Pancreas (tissue), 10 donors: ENCODE data around the gene ARHGAP5. TPM values are rescaled to one million over a fixed set of nuclear protein-coding genes. Genes with fewer than 3 reads are reported as not detected.

Experiments used
- ATAC-seq, 4 donors: fragments of 200-7000 bp; cut with Tn5 transposase; one replicate each; pipeline versions ENCODE4 v1.8.0 to v1.9.1; 2020; ENCODE audit warnings: mild to moderate bottlenecking in 4 of 4, moderate library complexity in 4 of 4
- DNase-seq, 6 donors: peaks; one replicate each; pipeline ENCODE4 v3.0.0-alpha.2; 2020
- FAIRE-seq: peaks from 2 replicates; lab custom pipeline; 2012; peaks lifted over from hg19 to GRCh38; lab: Jason Lieb, UNC
- H3K27ac ChIP-seq, 4 donors: fragments of 200-600 bp; sonication (generic); 1 replicate in 3 of 4; 2 replicates in 1 of 4; pipeline versions ENCODE4 v1.5.0 to v1.8.0; 2020
- H3K27me3 ChIP-seq, 4 donors: fragments of 200-600 bp; one replicate each; pipeline ENCODE4 v1.8.0; 2021
- H3K36me3 ChIP-seq, 3 donors: fragments of 200-600 bp; sonication (generic) in 1 of 3; one replicate each; pipeline versions ENCODE4 v1.5.0 to v1.8.0; 2020 to 2021
- H3K4me1 ChIP-seq, 3 donors: fragments of 200-600 bp; one replicate each; pipeline ENCODE4 v1.8.0; 2021
- H3K4me3 ChIP-seq, 4 donors: fragments of 200-600 bp; sonication (generic) in 2 of 4; one replicate each; pipeline versions ENCODE4 v1.5.0 to v1.8.0; 2020 to 2021
- H3K9me3 ChIP-seq, 4 donors: fragments of 200-600 bp; one replicate each; pipeline ENCODE4 v1.8.0; 2021
- WGBS, 2 donors: extraction: QIAGEN DNeasy Blood & Tissue Kit; methylation state at CpG; one replicate each; pipeline ENCODE4 v1.1.7; 2013; 5-methylcytosine and 5-hydroxymethylcytosine counted together
- intact Hi-C, 3 donors: fragments of 100-400 bp; cut with DNase I; formaldehyde crosslinking; loops; one replicate each; pipeline versions ENCODE4 v1.11.1 to v1.14.2; 2022
- polyA plus RNA-seq, 2 donors: library from polyadenylated mRNA; stranded (reverse); fragments of 200-250 nt; gene quantifications; one replicate each; pipeline ENCODE4 v1.2.3, GENCODE V29; 2013
- total RNA-seq, 6 donors: library from RNA; stranded (reverse); fragmentation: NEBNext Ultra II Directional in 4 of 6; extraction: Animal tissue kit (Norgen Biotek cat#: 25700) in 4 of 6; gene quantifications; one replicate each; pipeline versions ENCODE4 v1.2.1 to v1.2.4, GENCODE V29; 2021 to 2023
- TF ChIP-seq, protein P1 (sequence below), 4 donors: fragments of 200-600 bp; sonication (generic) in 3 of 4; IDR thresholded peaks; one replicate each; pipeline versions ENCODE4 v1.5.0 to v1.8.0; 2021; ENCODE audit warnings: antibody characterized with exemption in 4 of 4
- donor health status: healthy with polysubstance abuse.
- donor health status: DM: no; HTN: no; CAD: no; lungs with moderate emphysema.
- donor health status: DM: no; HTN: no; CAD: no.
- donor health status: control.
- donor health status: control.
- donor health status: Bipolar disorder and iron deficiency.
- donor health status: DM: yes; HTN: yes; CAD: no.
- donor health status: DM: no; HTN: no; CAD: no.
- donor health status: DM: no; HTN: no; CAD: no.
- donor health status: DM: yes; HTN: yes; CAD: no.

ARHGAP5 gene
- total and polyA plus RNA-seq, 8 donors, result 7.1 to 81.8 (median 53.1) TPM

GRCh38 chr14:32206552-32206951, 129.4 kb downstream of the ARHGAP5 start:
- FAIRE-seq (no peak), ATAC-seq (no peak), DNase-seq (no peak)
- WGBS, 2 donors, result 68 to 84% methylated on average over 2 of the region's 2 CpGs
- TF ChIP-seq, protein P1, sequence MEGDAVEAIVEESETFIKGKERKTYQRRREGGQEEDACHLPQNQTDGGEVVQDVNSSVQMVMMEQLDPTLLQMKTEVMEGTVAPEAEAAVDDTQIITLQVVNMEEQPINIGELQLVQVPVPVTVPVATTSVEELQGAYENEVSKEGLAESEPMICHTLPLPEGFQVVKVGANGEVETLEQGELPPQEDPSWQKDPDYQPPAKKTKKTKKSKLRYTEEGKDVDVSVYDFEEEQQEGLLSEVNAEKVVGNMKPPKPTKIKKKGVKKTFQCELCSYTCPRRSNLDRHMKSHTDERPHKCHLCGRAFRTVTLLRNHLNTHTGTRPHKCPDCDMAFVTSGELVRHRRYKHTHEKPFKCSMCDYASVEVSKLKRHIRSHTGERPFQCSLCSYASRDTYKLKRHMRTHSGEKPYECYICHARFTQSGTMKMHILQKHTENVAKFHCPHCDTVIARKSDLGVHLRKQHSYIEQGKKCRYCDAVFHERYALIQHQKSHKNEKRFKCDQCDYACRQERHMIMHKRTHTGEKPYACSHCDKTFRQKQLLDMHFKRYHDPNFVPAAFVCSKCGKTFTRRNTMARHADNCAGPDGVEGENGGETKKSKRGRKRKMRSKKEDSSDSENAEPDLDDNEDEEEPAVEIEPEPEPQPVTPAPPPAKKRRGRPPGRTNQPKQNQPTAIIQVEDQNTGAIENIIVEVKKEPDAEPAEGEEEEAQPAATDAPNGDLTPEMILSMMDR (IDR thresholded peaks at IDR 0.05), result no peak
- no peaks in the 10 kb centered on the region for H3K27me3 ChIP-seq
- peaks cover 0 to 6% (median 0%) of the 10 kb centered on the region in 3 donors for H3K4me1 ChIP-seq
- intact Hi-C loops, result no loop called here
- H3K4me3 ChIP-seq, result no peak overlapping the region
- H3K27ac ChIP-seq, result no peak overlapping the region
- H3K36me3 ChIP-seq, result no peaks in the 10 kb centered on the region
- H3K9me3 ChIP-seq, result no peaks in the 10 kb centered on the region

DNA sequence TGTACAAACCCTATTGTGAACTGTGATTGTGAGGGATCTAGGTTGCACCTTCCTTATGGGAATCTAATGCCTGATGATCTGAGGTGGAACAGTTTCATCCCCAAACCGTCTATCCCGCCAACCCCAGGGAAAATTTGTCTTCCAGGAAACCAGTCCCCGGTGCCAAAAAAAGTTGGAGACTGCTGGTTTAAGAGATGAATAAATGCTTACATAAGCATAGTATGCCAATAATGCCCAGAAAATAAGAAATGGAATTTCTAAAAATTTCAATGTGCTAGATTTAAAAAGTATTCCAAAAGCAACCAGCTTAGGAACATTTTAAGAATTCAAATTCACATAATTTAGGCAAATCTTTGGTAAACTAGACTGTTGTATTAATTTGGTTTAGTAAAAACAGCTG, 131.4 kb downstream of the ARHGAP5 start:
- Histone ChIP-seq H3K36me3 (no peaks in the 10 kb centered on the region), H3K4me1 (no peaks in the 10 kb centered on the region), H3K27ac (no peak overlapping the region), H3K4me3 (no peak overlapping the region), H3K27me3 (no peaks in the 10 kb centered on the region), H3K9me3 (no peaks in the 10 kb centered on the region)
- FAIRE-seq, result no peak
- TF ChIP-seq, protein P1 (IDR thresholded peaks at IDR 0.05), result no peak
- DNase-seq, result no peak
- 92 to 95% methylated on average over 3 of the region's 3 CpGs for WGBS, 2 donors
- intact Hi-C loops, result no loop called here
- no peak for ATAC-seq

Other genes with a start within 250 kb of the ARHGAP5 start
- not detected for gene RNU6-7, start 124.7 kb downstream of the ARHGAP5 start, total RNA-seq
- not detected for gene RNU6-7, start 124.7 kb downstream of the ARHGAP5 start, polyA plus RNA-seq
- not detected for gene RNU6-8, start 126.0 kb downstream of the ARHGAP5 start, total RNA-seq
- gene RNU6-8, start 126.0 kb downstream of the ARHGAP5 start, polyA plus RNA-seq, result not detected